Panc1 (cell line): ENCODE data around the gene GYPC. TPM values are rescaled to one million over a fixed set of nuclear protein-coding genes. Genes with fewer than 3 reads are reported as not detected.

ENCODE experiments used
- ATAC-seq: fragments of 200-7000 bp; cut with Tn5 transposase; 2 replicates; pipeline ENCODE4 v1.9.1; 2020; ENCODE audit warnings: mild to moderate bottlenecking, moderate library complexity
- BruUV-seq: library from RNA; stranded (reverse); fragments of 400-500 nt; replicated peaks from 2 replicates; lab custom pipeline; 2021; lab: Mats Ljungman, UMichigan
- CTCF ChIA-PET: fragments of 300-600 bp; sonication (Branson Sonifier 250); formaldehyde crosslinking; loops from one replicate; lab custom pipeline; 2022; ENCODE audit warnings: antibody characterized with exemption; lab: Charles Lee
- POLR2A ChIA-PET: fragments of 300-600 bp; sonication (Branson Sonifier 250); formaldehyde crosslinking; loops from one replicate; lab custom pipeline; 2022; ENCODE audit warnings: antibody characterized with exemption; lab: Charles Lee
- DNase-seq: peaks from one replicate; pipeline ENCODE4 v3.0.0-alpha.2; 2010; ENCODE audit warnings: low read depth, low spot score
- H3K27ac ChIP-seq: 2 replicates; pipeline ENCODE4 v1.5.1; 2011; ENCODE audit warnings: mild to moderate bottlenecking, low read length, inconsistent platforms
- H3K27me3 ChIP-seq: fragments of 200-500 bp; sonication (Bioruptor generic); 2 replicates; pipeline ENCODE4 v1.6.0; 2014; ENCODE audit warnings: low read length, inconsistent platforms; ENCODE audit not compliant: control insufficient read depth, insufficient read depth
- H3K36me3 ChIP-seq: fragments of 200-500 bp; sonication (Bioruptor generic); 2 replicates; pipeline ENCODE4 v1.5.1; 2014; ENCODE audit warnings: inconsistent platforms, mild to moderate bottlenecking, low read length, moderate library complexity; ENCODE audit not compliant: control insufficient read depth, insufficient read depth
- H3K4me1 ChIP-seq: 2 replicates; pipeline ENCODE4 v1.5.1; 2011; ENCODE audit warnings: inconsistent platforms, mild to moderate bottlenecking, low read length, moderate library complexity; ENCODE audit not compliant: control insufficient read depth, insufficient read depth
- H3K4me3 ChIP-seq, 2 experiments: 2 replicates each; pipeline ENCODE4 v1.5.1; 2011 to 2012; ENCODE audit warnings: low read depth in 2 of 2, low read length in 2 of 2, mild to moderate bottlenecking in 2 of 2, inconsistent platforms in 1 of 2, moderate library complexity in 1 of 2
- H3K9me3 ChIP-seq: fragments of 200-500 bp; sonication (Bioruptor generic); 2 replicates; pipeline ENCODE4 v1.5.1; 2014; ENCODE audit warnings: low read depth, mild to moderate bottlenecking, inconsistent platforms, low read length, moderate library complexity; ENCODE audit not compliant: control insufficient read depth, insufficient read depth
- CTCF ChIP-seq: fragments of 450-650 bp; IDR thresholded peaks from 2 replicates; pipeline ENCODE4 v1.5.1; 2017; ENCODE audit warnings: mild to moderate bottlenecking
- POLR2AphosphoS5 ChIP-seq: IDR thresholded peaks from 2 replicates; pipeline ENCODE4 v1.6.1; 2012; ENCODE audit warnings: mild to moderate bottlenecking, low read depth, low read length, moderate library complexity
- REST ChIP-seq, 2 experiments: IDR thresholded peaks; 2 replicates each; pipeline ENCODE4 v1.6.1; 2011 to 2012; ENCODE audit warnings: low read depth in 2 of 2, control low read depth in 1 of 2, low read length in 1 of 2, mild to moderate bottlenecking in 1 of 2, moderate library complexity in 1 of 2; ENCODE audit not compliant: insufficient read depth in 1 of 2
- SIN3A ChIP-seq: IDR thresholded peaks from 2 replicates; pipeline ENCODE4 v1.6.1; 2012; ENCODE audit warnings: low read depth, mild to moderate bottlenecking, low read length, moderate library complexity, borderline replicate concordance; ENCODE audit not compliant: insufficient read depth
- TCF7L2 ChIP-seq: IDR thresholded peaks from 2 replicates; pipeline ENCODE4 v1.6.1; 2011; ENCODE audit warnings: mild to moderate bottlenecking, low read depth, low read length, inconsistent platforms
- in situ Hi-C: cut with HindIII; loops from 2 replicates; pipeline ENCODE4 v1.10.0; 2016; ENCODE audit warnings: low sequenced_read_pairs, low pct_unique_long_range_greater_than_20kb
- intact Hi-C: fragments of 100-400 bp; cut with micrococcal nuclease; formaldehyde crosslinking; loops from one replicate; pipeline ENCODE4 v1.10.0; 2022; ENCODE audit not compliant: unreplicated experiment
- total RNA-seq: library from RNA; stranded (reverse); gene quantifications from one replicate; pipeline ENCODE4 v1.2.1, GENCODE V29; 2021; ENCODE audit not compliant: unreplicated experiment

GYPC gene
- total RNA-seq, 1 experiment from 2014 or later, result 0.57 TPM

- BruUV-seq, result no TSS peak
- TF ChIP-seq CTCF (no peak), POLR2AphosphoS5 (no peak), REST (IDR thresholded peaks at IDR 0.05; ENCODE audit: insufficient read depth in 1 of 2, low read depth in 2 of 2, low read length in 1 of 2) (no peak), TCF7L2 (no peak), SIN3A (no peak)
- ChIA-PET CTCF (no interaction called here), POLR2A (no interaction called here)
- in situ Hi-C loops, result no loop called here
- H3K4me1 ChIP-seq, result no peaks in the 10 kb centered on the region
- H3K4me3 ChIP-seq, result no peak overlapping the region
- no peak for DNase-seq
- H3K36me3 ChIP-seq, result no peaks in the 10 kb centered on the region
- H3K9me3 ChIP-seq, result no peaks in the 10 kb centered on the region
- no peak for ATAC-seq
- intact Hi-C loops, result no loop called here
- no peaks in the 10 kb centered on the region for H3K27me3 ChIP-seq
- no peak overlapping the region for H3K27ac ChIP-seq
Observed at GRCh38 chr2:126669772-126670171, 13.8 kb downstream of the GYPC start.

GRCh38 chr2:126671488-126671887, 15.5 kb downstream of the GYPC start:
- no peaks in the 10 kb centered on the region for H3K27me3 ChIP-seq
- BruUV-seq, result no TSS peak
- H3K4me3 ChIP-seq, result no peak overlapping the region
- H3K36me3 ChIP-seq, result no peaks in the 10 kb centered on the region
- ATAC-seq, result no peak
- H3K27ac ChIP-seq, result no peak overlapping the region
- in situ Hi-C loops (no loop called here), intact Hi-C loops (no loop called here)
- TF ChIP-seq POLR2AphosphoS5, result no peak
- TF ChIP-seq TCF7L2, result no peak
- TF ChIP-seq SIN3A, result no peak
- no peak for TF ChIP-seq REST (IDR thresholded peaks at IDR 0.05; ENCODE audit: insufficient read depth in 1 of 2, low read depth in 2 of 2, low read length in 1 of 2)
- TF ChIP-seq CTCF, result no peak
- H3K4me1 ChIP-seq, result no peaks in the 10 kb centered on the region
- no peak for DNase-seq
- H3K9me3 ChIP-seq, result peaks cover 4% of the 10 kb centered on the region; the same call in 1 of the 2 replicates
- POLR2A ChIA-PET, result no interaction called here
- CTCF ChIA-PET, result no interaction called here
